T-helper 1 cell (primary cell): ENCODE measurements around the gene SYNGR3.
"Not testable (repeated sequence)": the region's sequence is repeated elsewhere in the genome, so short reads cannot be mapped to it uniquely, and the experiment has no call there.

ENCODE experiments used
- DNase-seq, 5 donors: peaks; one replicate each; pipeline ENCODE4 v3.0.0-alpha.2; 2012 to 2020

SYNGR3 gene

DNA sequence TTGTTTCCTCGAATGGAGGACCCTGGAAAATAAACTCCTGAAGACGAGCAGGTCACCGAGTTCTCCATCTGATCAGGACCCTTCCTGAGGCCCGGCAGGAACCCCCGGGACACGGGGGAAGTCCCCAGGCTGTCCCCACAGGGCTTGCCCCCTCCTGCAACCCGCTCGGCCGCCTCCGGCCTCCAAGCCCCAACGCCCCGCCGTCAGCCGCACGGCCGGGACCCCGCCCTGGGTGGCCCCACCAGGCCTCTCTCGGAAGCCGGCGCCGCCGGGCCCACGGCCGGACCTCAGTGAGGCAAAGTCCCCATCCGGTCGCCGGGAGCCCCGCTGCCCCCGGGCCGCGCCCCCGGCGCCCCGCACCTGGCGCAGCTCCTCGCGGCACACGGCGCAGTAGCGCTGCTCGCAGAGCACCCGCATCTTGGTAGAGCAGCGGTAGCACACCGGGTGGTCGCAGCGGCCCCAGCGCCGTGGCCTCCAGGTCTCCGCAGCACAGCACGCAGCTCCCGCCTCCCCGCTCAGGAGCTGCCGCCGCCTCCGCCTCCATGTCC lies 19.5 kb downstream of the SYNGR3 start:
- no peak for DNase-seq

DNA sequence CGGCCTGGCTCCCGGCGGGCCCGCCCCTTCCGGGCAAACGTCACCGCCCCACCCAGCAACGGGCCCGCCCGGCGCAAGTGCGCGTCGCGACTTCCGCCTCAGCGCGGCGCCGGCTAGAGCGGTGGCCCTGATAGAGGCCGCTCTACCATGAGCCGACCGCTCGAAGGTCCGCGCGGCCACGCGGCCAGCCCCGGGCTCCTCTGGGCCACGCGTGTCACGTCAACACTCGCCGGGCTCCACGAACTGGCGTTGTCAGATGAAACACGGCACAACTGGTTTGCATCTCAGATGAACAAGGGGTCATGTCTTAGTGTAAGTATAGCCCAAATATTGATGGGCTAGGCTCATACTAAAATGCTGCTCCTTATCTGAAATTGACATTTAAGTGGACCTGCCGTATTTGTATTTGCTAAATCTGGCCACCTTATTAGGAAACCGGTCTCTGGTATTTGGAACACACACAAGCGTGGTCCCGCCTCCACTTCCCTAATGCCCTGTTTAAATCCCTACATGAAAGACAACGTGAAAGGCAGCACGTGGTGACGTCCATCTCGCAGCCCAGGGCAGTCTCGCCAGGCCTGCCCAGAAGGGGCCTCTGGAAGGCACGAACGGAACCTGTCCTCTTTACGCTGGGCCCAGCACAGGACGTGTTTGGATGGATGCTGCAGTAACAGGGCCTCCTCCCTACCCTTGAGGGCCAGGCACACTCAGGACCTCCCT lies 20.2 kb downstream of the SYNGR3 start, which contains the start of gene ZNF598:
Gene ZNF598, minus strand, starts transcription at position 31 of the 720 bp plus-strand sequence.
- DNase-seq, result peak; percentile 62 to 85 (median 71)

DNA sequence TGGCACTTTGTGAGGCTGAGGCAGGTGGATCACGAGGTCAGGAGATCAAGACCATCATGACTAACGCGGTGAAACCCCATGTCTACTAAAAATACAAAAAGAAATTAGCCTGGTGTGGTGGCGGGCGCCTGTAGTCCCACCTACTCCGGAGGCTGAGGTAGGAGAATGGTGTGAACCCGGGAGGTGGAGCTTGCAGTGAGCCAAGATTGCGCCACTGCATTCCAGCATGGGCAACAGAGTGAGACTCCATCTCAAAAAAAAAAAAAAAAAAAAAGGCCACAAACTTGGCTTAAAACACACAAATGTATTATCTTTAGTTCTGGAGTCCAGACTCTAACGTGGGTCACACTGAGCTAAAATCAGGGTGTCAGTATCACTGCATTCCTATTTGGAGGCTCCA lies 22.0 kb downstream of the SYNGR3 start:
- DNase-seq, result not testable (repeated sequence)

DNA sequence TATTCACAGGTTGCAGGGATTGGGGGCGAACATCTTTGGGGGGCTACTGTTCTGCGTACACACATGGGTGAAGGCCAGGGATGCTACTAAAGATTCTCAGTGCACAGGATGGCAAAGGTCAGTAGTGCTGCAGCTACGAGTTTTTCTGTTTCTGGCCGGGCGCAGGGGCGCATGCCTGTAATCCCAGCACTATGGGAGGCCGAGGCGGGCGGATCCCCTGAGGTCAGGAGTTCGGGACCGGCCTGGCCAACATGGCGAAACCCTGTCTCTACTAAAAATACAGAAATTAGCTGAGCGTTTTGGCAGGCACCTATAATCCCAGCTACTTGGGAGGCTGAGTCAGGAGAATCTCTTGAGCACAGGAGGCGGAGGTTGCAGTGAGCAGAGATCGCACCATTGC lies 23.8 kb downstream of the SYNGR3 start:
- DNase-seq, result no peak

GRCh38 chr16:2015117-2015946 lies 25.6 kb downstream of the SYNGR3 start:
- DNase-seq, result no peak

DNA sequence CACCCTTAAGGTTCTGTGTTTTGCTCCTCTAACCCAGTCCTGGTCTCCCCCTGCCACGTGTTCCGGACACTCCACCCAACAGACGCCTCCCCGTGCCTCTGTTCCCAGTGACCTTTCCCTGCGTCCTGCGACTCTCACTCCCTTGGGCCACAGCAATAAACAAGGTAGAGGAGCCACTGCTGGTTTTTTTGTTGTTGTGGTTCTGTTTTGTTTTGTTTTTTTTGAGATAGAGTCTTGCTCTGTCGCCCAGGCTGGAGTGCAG lies 26.1 kb downstream of the SYNGR3 start:
- no peak for DNase-seq

DNA sequence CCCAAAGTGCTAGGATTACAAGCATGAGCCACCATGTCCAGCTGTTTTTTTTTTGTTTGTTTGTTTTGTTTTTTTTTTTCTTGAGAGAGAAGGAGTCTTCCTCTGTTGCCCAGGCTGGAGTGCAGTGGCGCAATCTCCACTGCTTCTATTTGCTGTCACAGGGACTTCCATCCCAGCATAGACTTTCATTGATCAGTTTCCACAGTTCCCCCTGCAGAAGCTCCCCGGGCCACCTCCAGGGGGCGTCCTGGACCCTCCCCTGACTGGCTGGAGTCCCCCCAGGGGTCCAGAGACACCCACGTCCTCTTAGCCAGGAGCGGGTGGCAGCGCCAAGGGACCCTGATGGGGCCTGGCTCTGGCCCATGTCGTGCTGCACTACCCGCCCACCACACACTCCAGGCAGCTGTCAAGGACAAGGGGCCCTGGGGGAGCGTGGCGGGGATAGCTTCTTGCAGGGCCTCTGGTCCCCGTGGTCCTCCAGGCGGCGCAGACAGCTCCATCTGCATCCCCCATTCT lies 26.7 kb downstream of the SYNGR3 start:
- DNase-seq, result no peak

DNA sequence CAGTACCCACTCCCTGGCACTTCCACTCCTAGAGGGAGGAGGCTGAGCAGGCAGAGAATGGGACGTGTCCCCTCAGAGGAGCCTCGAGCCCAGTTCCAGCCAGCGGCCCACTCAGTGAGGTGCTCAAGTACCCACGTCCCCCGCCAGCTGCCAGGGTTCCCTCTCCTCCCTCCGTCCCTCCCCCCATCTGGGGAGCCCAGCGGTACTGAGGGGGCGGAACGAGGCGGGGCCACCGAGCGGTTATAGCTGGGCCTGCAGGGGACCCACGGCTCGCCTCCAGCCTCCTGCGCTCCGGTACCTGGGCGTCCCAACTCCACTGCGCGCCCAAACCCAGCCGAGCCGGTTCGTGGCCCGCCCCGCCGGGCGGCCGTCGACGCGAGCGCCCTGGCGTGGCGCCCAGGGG lies 29.7 kb downstream of the SYNGR3 start, which contains the start of gene NPW:
Gene NPW, plus strand, starts transcription at position 268 of the 403 bp plus-strand sequence.
- no peak for DNase-seq

DNA sequence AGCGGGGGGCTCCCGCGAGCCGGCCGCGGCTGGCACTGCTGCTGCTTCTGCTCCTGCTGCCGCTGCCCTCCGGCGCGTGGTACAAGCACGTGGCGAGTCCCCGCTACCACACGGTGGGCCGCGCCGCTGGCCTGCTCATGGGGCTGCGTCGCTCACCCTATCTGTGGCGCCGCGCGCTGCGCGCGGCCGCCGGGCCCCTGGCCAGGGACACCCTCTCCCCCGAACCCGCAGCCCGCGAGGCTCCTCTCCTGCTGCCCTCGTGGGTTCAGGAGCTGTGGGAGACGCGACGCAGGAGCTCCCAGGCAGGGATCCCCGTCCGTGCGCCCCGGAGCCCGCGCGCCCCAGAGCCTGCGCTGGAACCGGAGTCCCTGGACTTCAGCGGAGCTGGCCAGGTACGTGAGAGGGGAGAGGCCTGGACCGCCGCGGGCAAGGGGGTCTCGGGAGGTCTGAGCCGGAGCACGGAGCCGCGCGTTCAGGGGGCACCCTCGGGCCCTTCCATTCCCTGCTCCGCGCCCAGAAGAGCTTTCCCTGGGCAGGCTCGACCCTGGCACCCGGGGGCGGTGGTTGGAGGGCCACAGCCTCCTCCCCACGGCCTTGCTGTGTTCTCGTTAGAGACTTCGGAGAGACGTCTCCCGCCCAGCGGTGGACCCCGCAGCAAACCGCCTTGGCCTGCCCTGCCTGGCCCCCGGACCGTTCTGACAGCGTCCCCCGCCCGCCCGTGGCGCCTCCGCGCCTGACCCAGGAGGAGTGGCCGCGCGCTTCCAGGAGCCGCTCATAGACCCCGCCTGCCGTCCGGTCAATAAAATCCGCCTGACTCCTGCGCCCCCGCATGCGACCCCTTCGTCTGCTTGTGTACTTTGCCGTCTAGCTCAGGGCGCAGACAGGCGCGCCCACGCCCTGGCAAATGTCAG lies 30.4 kb downstream of the SYNGR3 start:
- no peak for DNase-seq

DNA sequence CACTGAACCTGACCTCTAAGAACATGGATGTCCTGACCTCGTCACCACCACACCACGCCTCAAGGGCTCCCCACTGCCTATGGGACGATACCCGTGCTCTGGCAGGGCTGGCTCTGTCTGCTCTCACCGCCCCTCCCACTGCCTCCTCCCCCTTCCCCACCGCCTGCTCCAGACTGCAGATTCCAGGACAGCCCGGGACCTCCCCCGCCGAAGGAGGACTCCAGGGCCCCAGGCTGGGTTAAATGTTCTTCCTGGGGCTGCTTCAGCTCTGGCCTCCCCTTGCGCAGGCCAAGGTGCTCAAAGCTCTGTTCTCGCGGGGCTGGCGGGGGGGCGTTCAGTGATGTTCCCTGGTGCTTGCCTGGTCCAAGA lies 32.9 kb downstream of the SYNGR3 start:
- DNase-seq, result peak in 1 of 5 donors; percentile 24

GRCh38 chr16:2023092-2024031 lies 33.6 kb downstream of the SYNGR3 start:
- peak; percentile 89 to 94 (median 92) for DNase-seq

GRCh38 chr16:2024032-2024420 lies 34.3 kb downstream of the SYNGR3 start:
- DNase-seq, result no peak

DNA sequence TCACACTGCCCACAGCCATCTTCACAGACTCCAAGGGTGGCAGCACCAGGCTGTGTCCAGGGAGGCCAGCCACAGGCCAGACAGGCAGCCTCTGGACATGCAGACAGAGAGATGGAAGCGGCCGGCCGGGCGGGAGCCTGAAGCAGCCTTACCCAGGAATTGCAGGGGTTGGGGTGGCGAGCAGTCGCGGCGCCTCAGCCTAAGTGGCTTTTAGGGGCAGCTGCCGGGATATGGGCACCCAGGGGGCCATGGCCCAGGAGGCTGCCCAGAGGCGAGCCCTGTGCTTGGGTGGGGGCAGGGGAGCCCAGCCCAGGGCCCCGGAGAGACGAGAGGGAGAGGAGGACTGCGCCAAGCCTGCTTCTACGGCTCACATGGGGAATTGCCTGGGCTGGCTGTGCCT lies 35.5 kb downstream of the SYNGR3 start:
- DNase-seq, result no peak

DNA sequence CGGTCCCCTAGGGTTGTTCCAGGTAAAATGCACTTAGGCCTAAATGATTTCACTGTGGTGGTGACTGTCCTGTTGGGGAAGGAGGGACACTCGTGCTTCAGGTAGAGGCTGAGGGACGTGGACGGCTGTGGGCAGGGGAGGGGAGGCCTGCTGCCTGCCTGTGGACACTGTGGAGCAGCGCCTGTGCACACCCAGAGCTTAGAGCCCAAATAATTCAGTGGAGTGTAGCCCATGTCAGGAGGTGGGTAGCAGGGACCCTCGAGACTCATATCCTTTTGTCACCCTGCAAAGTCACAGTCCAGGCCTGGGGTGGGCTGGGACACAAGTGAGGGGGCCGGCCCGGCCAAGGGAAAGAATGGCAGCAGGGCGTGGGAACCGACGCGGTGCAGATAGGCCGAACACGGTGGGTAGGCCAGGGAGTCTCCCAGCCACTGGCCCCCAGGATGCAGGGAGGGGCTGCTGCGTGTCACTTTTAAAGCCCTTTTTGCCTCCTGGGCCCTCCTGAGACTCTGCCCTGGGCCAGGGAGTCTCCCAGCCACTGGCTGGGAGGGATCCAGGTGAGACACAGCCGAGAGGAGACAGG lies 36.2 kb downstream of the SYNGR3 start:
- DNase-seq, result no peak

DNA sequence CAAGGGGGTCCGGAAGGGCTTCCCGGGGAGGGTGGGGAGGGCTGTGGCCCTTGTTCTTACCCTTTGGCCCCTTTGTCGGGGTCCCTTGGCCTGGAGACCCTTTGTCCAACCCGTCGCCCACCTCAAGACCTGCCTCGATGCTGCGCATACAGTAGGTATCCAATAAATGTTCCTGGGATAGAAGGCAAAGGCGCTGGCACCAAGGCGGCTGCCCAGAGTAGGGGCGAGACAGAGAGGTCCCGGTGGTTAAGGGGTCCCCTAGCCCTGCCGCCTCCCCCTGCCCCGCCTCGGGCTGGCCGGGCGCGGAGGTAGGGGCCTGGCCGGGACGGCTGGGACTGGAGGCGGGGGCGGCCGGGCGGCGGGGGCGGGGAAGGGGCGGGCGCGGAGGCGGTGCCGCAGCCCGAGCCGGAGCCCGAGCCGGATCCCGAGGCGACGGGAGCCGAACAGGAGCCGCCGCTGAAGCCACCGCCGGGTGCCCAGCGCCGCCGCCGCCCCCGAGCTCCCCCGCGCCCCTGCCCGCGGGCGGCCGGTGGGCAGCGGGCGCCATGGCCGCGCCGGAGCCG lies 36.8 kb downstream of the SYNGR3 start, which contains the start of gene NHERF2:
Gene NHERF2, plus strand, starts transcription at position 442 of the 563 bp plus-strand sequence. Its CDS starts 104 bp downstream, at position 546.
- DNase-seq, result peak in 1 of 5 donors; percentile 42

DNA sequence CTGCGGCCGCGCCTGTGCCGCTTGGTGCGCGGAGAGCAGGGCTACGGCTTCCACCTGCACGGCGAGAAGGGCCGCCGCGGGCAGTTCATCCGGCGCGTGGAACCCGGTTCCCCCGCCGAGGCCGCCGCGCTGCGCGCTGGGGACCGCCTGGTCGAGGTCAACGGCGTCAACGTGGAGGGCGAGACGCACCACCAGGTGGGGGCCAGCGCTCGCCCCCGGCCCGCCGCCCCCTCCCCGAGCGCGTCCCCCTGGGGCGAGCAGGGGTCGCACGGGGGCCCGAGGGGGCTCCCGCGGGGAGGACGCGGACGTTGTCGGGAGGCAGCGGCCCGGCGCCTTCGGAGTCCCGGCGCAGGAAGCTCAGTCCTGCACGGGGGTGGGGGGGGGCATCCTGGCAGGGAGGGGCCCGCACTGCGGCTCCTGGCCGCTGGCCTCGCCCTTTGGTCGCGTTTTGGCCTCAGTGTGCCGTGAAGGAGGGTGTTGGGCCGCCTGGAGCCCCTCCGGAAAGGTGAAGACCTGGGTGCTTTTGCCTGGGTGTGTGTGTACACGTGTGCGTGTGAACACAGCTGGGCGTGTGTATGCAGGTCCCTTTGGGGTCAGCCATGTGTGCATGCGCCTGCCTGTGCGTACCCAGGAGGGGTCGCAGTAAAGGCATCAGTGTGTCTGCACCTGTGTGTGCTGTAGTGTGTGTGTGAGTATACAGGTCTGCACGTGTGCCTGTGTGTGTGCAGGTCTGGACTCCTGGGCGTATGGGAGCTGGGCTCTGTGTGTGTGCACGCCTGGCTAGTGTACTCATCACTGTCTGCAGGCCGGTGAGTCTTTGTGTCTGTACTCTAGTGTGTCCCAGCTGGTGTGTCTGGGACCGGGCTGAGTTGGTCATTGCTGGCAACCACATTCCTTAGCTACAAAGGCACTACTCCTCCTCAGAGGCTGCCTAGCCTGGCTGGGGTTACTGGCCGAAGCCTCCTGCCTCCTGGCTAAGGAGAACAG lies 37.5 kb downstream of the SYNGR3 start:
- DNase-seq, result no peak

DNA sequence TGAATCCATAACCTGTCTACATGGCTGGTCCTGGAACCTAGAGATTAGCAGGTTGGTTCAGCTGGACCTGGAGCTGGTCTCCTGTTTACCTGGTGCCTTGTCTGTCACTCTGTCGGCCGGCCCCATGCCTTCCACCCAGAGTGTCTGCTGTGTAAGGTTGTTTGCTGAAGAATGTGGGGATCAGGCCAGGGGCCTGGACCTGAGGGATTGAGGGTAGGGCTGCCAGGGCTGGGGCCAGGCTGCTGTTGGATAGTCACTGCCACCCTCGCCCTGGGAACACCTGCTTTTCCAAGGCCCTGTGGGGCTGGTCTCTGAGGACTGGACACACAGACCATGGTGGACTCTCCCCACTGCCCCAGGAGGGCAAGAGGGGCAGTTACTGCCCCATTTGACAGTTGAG lies 38.4 kb downstream of the SYNGR3 start:
- DNase-seq, result no peak

GRCh38 chr16:2028620-2029220 lies 39.0 kb downstream of the SYNGR3 start:
- no peak for DNase-seq

GRCh38 chr16:2029350-2029749 lies 39.6 kb downstream of the SYNGR3 start:
- DNase-seq, result no peak
